MM.1S (cell line): Measurements from ENCODE around the gene PGAP1.

ENCODE experiments used
- DNase-seq: peaks from one replicate; pipeline ENCODE4 v3.0.0-alpha.2; 2015
- H2AFZ ChIP-seq: fragments of 300-600 bp; sonication (generic); 2 replicates; pipeline ENCODE4 v1.6.0; 2016; ENCODE audit warnings: antibody characterized with exemption, low read length
- H3F3A ChIP-seq: fragments of 300-600 bp; sonication (generic); 2 replicates; pipeline ENCODE4 v1.6.1; 2016; ENCODE audit warnings: mild to moderate bottlenecking, antibody characterized with exemption, low read length, moderate library complexity, mixed read lengths; ENCODE audit not compliant: insufficient read depth
- H3K27ac ChIP-seq: fragments of 300-600 bp; sonication (generic); 2 replicates; pipeline ENCODE4 v1.5.1; 2016; ENCODE audit warnings: mild to moderate bottlenecking, low read length
- H3K27me3 ChIP-seq: fragments of 300-600 bp; sonication (generic); replicated peaks from 2 replicates; pipeline ENCODE4 v1.6.0; 2016; ENCODE audit warnings: low read length; ENCODE audit not compliant: insufficient read depth
- H3K36me3 ChIP-seq: fragments of 300-600 bp; sonication (generic); replicated peaks from 2 replicates; pipeline ENCODE4 v1.6.1; 2016; ENCODE audit warnings: mild to moderate bottlenecking, low read length, mixed read lengths; ENCODE audit not compliant: insufficient read depth
- H3K4me1 ChIP-seq: fragments of 300-600 bp; sonication (generic); 2 replicates; pipeline ENCODE4 v1.6.1; 2016; ENCODE audit warnings: low read length, mixed read lengths
- H3K4me2 ChIP-seq: fragments of 300-600 bp; sonication (generic); 2 replicates; pipeline ENCODE4 v1.6.0; 2016; ENCODE audit warnings: low read depth, low read length
- H3K4me3 ChIP-seq: fragments of 300-600 bp; sonication (generic); 2 replicates; pipeline ENCODE4 v1.5.1; 2016; ENCODE audit warnings: low read length, mixed read lengths
- H3K79me2 ChIP-seq: fragments of 300-600 bp; sonication (generic); 2 replicates; pipeline ENCODE4 v1.6.1; 2016; ENCODE audit warnings: mixed run types, low read length, mixed read lengths
- H3K9ac ChIP-seq: fragments of 300-600 bp; sonication (generic); 2 replicates; pipeline ENCODE4 v1.6.1; 2016; ENCODE audit warnings: low read length, mixed read lengths
- H3K9me2 ChIP-seq: fragments of 300-600 bp; sonication (generic); replicated peaks from 2 replicates; pipeline ENCODE4 v1.6.1; 2016; ENCODE audit warnings: mild to moderate bottlenecking, low read length, mixed read lengths; ENCODE audit not compliant: insufficient read depth
- H3K9me3 ChIP-seq: fragments of 300-600 bp; sonication (generic); replicated peaks from 2 replicates; pipeline ENCODE4 v1.6.1; 2016; ENCODE audit warnings: mild to moderate bottlenecking, low read length, mixed read lengths; ENCODE audit not compliant: insufficient read depth
- H4K20me1 ChIP-seq: fragments of 300-600 bp; sonication (generic); 2 replicates; pipeline ENCODE4 v1.6.1; 2016; ENCODE audit warnings: mild to moderate bottlenecking, low read length, moderate library complexity, mixed read lengths; ENCODE audit not compliant: insufficient read depth
- EZH2 ChIP-seq: fragments of 300-600 bp; sonication (generic); optimal IDR thresholded peaks from 2 replicates; pipeline ENCODE3; 2017; ENCODE audit warnings: low read depth, mild to moderate bottlenecking, antibody characterized with exemption, low read length, mixed read lengths
- EZH2phosphoT487 ChIP-seq: fragments of 300-600 bp; sonication (generic); IDR thresholded peaks from 2 replicates; pipeline ENCODE4 v1.6.1; 2018; ENCODE audit warnings: antibody characterized with exemption, low read length
- TF ChIP-seq, protein P1 (sequence below): fragments of 300-600 bp; sonication (generic); IDR thresholded peaks from 2 replicates; pipeline ENCODE4 v1.5.1; 2016; ENCODE audit warnings: antibody characterized with exemption, low read length, mixed read lengths

The PGAP1 gene

GRCh38 chr2:196836440-196836839, 90.1 kb downstream of the PGAP1 start:
- H3K9me2 ChIP-seq: no peaks in the 10 kb centered on the region
- no peaks in the 10 kb centered on the region for H4K20me1 ChIP-seq
- no peaks in the 10 kb centered on the region for H3F3A ChIP-seq
- H3K9me3 ChIP-seq: no peaks in the 10 kb centered on the region
- no peaks in the 10 kb centered on the region for H3K4me1 ChIP-seq
- H2AFZ ChIP-seq: no peak overlapping the region
- H3K36me3 ChIP-seq: no peaks in the 10 kb centered on the region
- DNase-seq: no peak
- no peaks in the 10 kb centered on the region for H3K79me2 ChIP-seq
- H3K27me3 ChIP-seq: no peaks in the 10 kb centered on the region
- TF ChIP-seq, protein P1, sequence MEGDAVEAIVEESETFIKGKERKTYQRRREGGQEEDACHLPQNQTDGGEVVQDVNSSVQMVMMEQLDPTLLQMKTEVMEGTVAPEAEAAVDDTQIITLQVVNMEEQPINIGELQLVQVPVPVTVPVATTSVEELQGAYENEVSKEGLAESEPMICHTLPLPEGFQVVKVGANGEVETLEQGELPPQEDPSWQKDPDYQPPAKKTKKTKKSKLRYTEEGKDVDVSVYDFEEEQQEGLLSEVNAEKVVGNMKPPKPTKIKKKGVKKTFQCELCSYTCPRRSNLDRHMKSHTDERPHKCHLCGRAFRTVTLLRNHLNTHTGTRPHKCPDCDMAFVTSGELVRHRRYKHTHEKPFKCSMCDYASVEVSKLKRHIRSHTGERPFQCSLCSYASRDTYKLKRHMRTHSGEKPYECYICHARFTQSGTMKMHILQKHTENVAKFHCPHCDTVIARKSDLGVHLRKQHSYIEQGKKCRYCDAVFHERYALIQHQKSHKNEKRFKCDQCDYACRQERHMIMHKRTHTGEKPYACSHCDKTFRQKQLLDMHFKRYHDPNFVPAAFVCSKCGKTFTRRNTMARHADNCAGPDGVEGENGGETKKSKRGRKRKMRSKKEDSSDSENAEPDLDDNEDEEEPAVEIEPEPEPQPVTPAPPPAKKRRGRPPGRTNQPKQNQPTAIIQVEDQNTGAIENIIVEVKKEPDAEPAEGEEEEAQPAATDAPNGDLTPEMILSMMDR: no peak
- no peak for TF ChIP-seq EZH2phosphoT487
- no peak for TF ChIP-seq EZH2
- H3K9ac ChIP-seq: no peak overlapping the region
- no peak overlapping the region for H3K4me3 ChIP-seq
- no peak overlapping the region for H3K27ac ChIP-seq
- no peak overlapping the region for H3K4me2 ChIP-seq

DNA sequence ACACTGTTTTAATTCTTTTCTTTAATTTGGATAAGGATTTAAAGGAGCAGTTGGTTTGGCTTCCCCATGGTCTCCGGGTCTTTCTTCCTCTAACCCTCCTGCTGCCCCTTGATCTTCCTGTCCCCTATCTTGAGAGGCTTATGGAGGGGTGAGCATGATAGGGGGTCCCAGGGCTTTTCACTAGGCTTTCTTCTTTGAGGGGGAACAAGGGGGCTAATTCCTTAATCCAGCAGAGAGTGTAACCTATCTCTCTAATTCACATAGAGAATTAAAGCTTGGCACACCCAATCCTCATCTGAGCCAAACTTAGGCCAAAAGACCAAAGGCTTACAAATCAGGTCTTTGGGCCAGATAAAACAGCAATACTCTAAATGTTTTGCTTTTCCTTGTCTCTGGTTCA, 95.8 kb downstream of the PGAP1 start:
- Histone ChIP-seq H3K4me1 (no peaks in the 10 kb centered on the region), H3K27me3 (no peaks in the 10 kb centered on the region), H3K4me2 (no peak overlapping the region), H3K9me3 (no peaks in the 10 kb centered on the region), H3K9me2 (no peaks in the 10 kb centered on the region), H2AFZ (no peak overlapping the region), H3K27ac (no peak overlapping the region), H3K36me3 (no peaks in the 10 kb centered on the region), H3F3A (no peaks in the 10 kb centered on the region), H3K9ac (no peak overlapping the region), H4K20me1 (no peaks in the 10 kb centered on the region), H3K4me3 (no peak overlapping the region), H3K79me2 (no peaks in the 10 kb centered on the region)
- no peak for DNase-seq
- no peak for TF ChIP-seq EZH2
- no peak for TF ChIP-seq EZH2phosphoT487
- TF ChIP-seq, protein P1: no peak

- H3K27me3 ChIP-seq: no peaks in the 10 kb centered on the region
- H3K4me1 ChIP-seq: no peaks in the 10 kb centered on the region
- no peak overlapping the region for H2AFZ ChIP-seq
- H3K79me2 ChIP-seq: no peaks in the 10 kb centered on the region
- H3K4me2 ChIP-seq: no peak overlapping the region
- no peaks in the 10 kb centered on the region for H3K36me3 ChIP-seq
- H4K20me1 ChIP-seq: no peaks in the 10 kb centered on the region
- DNase-seq: no peak
- H3K9ac ChIP-seq: no peak overlapping the region
- TF ChIP-seq EZH2: no peak
- TF ChIP-seq, protein P1: no peak
- TF ChIP-seq EZH2phosphoT487: no peak
- no peak overlapping the region for H3K27ac ChIP-seq
- no peaks in the 10 kb centered on the region for H3F3A ChIP-seq
- no peaks in the 10 kb centered on the region for H3K9me2 ChIP-seq
- no peak overlapping the region for H3K4me3 ChIP-seq
- H3K9me3 ChIP-seq: no peaks in the 10 kb centered on the region
These were observed 99.2 kb downstream of the PGAP1 start for GRCh38 chr2:196827356-196827755.
